COLO829 (cell line): ENCODE measurements around the gene ALG13.
"Not testable (repeated sequence)": the region's sequence is repeated elsewhere in the genome, so short reads cannot be mapped to it uniquely, and the experiment has no call there.

Experiments
- DNase-seq: peaks from one replicate; pipeline ENCODE4 v3.0.0; 2012; ENCODE audit warnings: low spot score

Gene ALG13

GRCh38 chrX:111680988-111681779 lies at the start of gene ALG13:
Gene ALG13, plus strand, starts transcription at chrX:111681170. Its CDS starts 49 bp downstream, at chrX:111681219.
- DNase-seq = peak; percentile 88

DNA sequence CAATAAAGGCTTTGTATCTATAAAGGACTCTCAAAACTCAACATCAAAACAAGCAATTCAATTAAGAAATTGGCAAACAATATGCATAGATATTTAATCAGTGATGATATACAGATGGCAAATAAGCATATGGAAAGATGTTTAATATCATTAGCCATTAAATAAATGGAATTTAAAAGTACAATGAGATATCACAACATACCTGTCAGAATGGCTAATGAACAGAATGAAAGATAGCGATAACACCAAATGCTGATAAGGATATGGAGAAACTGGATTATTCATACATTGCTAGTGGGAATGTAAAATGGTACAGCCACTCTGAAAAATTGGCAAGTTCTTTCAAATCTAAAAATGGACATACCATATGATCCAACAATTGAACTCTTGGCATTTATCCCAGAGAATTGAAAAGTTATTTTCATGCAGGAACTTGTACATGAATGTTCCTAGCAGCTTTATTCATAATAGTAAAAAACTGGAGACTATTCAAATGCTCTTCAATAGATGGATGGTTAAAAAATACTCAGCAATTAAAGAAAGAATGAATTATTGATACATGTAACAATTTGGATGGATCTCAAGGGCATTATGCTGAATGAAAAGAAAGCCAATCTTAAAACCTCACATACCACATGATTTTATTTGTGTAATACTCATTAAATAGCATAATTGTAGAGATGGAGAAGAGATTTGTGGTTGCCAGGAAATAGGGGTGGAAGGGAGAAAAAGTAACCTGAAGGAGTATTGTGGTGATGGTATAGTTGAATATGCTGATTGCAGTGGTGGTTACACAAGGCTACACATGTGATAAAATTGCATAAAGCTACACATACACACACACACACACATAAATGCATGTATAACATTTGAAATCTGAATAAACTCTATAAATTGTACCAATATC lies 45.9 kb upstream of the ALG13 start:
- peak; percentile 1 for DNase-seq

DNA sequence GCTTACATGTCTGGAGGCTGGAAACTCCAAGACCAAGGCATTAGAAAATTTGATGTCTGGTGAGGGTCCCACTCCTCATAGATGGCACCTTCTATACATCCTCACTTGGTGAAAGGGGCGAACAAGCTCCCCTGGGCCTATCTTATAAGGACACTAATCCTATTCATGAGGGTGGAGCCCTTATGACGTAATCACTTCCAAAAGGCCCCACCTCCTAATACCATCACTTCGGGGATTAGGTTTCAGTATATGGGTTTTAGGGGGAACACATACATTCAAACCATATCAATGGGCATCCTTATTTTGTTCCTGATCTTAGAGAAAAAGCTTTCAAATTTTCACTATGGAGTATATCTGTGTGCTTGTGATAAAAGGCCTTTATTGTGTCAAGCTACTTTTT lies 39.0 kb upstream of the ALG13 start:
- no peak for DNase-seq

GRCh38 chrX:111645165-111645564 lies 35.8 kb upstream of the ALG13 start:
- not testable (repeated sequence) for DNase-seq

- no peak for DNase-seq
These were observed 35.4 kb upstream of the ALG13 start for GRCh38 chrX:111645607-111646006.

GRCh38 chrX:111646515-111646914 lies 34.5 kb upstream of the ALG13 start:
- no peak for DNase-seq

- no peak for DNase-seq
These were observed 32.2 kb upstream of the ALG13 start for GRCh38 chrX:111648802-111649201.

- DNase-seq = no peak
These were observed 31.3 kb upstream of the ALG13 start for GRCh38 chrX:111649638-111650037.

- DNase-seq = no peak
These were observed 30.1 kb upstream of the ALG13 start for GRCh38 chrX:111650845-111651244.

DNA sequence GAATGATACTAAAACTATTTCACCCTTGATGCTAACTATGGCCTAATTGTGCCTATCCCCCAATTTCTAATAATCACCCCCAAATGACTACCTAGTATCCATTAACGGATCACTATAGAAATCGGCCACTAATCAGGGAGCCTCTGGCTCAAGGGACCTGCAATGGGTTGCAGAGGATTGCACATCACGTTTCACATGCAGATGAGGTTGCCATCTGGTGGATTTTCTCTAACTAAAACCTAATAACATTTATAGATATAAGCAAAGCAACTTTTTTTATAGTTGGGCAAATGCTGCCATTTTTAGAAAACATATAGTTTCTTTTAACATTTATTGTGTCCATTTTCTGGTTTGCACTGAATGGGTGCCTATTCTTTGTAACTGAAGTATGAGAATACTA lies 28.3 kb upstream of the ALG13 start:
- no peak for DNase-seq

DNA sequence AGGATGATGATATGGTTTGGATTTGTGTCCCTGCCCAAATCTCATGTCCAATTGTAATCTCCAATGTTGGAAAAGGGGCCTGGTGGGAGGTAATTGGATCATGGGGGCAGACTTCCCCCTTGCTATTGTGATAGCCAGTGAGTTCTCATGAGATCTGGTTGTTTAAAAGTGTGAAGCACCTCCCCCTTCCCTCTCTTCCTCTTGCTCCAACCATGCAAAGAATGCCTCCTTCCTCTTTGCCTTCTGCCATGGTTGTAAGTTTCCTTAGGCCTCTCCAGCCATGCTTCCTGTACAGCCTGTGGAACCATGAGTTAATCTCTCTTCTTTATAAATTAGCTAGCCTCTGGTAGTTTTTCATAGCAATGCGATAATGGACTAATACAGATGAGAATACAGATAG lies 19.7 kb upstream of the ALG13 start:
- no peak for DNase-seq

- no peak for DNase-seq
These were observed 18.7 kb upstream of the ALG13 start for GRCh38 chrX:111662292-111662691.

DNA sequence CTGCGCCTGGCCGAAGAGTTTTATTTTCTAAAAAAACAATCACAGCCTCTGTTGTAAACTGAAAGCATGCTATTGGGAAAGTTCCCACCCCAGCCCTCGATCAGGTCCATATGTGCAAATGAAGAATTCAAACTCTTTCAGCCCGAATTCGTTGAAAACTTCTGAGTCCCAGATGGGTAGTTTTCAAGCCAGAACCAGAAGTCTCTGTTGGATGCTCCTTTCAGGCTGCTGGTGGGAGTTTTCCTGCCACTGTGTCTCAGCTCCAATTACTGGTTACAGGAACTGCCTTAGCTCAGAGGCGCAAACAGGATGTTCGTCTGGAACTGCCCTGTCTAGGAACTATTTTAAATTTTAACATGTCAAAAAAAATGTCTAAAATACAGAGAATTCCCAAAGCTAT lies 9.3 kb upstream of the ALG13 start:
- no peak for DNase-seq

- DNase-seq = no peak
These were observed 6.3 kb downstream of the ALG13 start for GRCh38 chrX:111687305-111687704.

- DNase-seq = no peak
These were observed 14.4 kb downstream of the ALG13 start for GRCh38 chrX:111695297-111695880.

DNA sequence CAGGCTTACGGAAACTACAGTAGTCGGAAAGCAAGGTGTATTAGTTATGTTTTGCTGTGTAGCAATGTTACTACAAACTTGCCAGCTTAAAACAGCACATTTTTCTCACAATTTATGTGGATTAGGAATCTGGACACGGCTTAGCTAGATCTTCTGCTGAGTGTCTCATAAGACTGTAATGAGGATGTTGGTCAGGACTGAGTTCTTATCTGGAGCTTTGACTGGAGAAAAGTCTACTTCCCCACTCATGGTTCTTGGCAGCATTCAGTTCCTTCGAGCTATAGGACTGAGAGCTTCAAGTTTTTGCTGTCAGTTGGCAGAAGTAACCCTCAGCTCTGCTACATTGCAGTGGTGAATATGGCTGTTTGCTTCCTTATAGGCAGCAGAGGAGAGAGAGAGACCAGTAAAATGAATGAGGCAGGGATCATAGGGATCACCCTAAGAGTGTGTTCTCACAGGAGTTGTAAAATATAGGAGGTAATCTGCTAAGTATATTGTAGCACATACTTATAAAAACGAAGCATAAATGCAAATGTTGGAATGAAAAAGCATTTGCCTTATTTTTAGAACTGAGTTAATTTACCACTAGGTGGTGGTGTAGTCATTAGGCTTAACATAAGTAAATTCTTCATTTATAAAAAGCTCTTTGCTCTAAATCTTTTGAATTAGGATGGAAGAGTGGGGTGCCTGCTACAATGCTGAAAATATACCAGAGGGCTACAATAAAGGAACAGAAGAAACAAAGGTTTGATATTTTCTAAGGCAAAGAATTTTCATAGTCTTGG lies 38.6 kb downstream of the ALG13 start:
- no peak for DNase-seq

- no peak for DNase-seq
These were observed 47.1 kb downstream of the ALG13 start for GRCh38 chrX:111728096-111728495.

DNA sequence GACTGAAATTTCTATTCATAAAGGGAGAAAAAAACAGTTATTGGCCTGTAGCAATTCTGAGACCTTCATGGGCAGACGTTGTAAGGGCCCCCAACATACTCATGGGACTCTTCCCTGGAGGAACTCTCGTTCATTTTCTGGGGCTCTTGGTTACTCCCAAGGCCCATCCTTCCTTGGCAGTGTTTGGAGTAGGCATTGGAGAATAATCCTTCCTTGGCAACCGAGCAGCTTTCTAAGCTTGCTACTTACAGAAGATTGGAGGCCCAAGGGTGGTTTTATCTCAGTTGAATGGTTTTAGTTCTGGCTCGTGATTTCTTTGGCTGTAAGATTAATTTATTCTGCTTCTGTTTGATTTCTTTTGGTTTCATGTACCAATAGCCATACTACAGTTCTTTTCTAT lies 50.4 kb downstream of the ALG13 start:
- DNase-seq = no peak

DNA sequence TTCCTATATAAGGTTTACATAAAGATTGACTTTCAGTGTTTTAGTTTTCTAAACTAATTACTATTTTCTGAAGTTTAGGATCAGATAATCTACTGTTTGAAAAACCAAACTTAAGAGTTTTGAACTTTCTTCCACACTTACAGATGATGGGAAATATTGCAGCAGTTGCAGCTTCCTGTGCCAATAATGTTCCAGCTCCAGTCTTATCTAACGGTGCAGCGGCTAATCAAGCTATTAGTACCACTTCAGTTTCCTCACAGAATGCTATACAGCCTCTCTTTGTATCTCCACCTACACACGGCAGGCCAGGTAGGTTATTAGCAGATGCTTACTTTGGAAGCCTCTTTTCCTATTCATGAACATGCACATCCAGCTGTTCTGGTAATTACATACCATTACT lies 55.6 kb downstream of the ALG13 start:
- no peak for DNase-seq

DNA sequence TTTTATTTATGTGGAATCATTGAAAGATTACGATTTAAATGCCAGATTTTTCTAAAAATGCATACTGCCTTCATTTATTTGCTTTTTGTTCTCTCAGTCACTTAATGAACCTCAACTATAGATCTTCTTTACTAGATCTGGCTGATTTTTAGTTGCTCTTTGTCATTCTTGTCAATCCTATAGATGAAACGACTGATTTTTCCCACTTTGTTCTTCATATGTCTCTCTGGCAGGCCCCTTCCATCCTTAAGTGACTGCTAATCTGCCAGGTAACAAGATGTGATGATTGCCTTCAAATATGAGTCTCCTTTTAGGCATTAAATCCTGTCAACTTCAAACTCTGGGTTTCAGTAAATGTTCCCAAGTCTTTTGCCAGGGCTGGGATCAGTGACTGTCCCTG lies 61.0 kb downstream of the ALG13 start:
- no peak for DNase-seq

DNA sequence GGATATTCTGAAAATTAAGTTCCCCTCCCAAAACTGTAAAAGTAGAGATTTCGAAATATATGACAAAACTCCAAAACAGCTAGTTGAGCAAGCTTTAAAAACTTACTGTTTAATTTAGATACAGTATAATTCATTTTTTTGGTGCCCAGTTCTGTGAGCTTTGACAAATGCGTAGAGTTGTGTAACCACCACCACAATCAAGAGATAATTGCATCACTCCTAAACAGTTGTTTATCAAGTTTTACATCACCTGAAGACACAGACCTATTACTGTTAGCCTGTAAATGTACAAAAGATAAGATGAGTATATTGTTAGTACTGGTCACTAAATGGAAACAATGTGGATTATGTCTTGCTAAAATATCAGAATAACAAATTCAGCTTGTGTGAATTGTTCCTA lies 62.3 kb downstream of the ALG13 start:
- no peak for DNase-seq

- DNase-seq = no peak
These were observed 75.5 kb downstream of the ALG13 start for GRCh38 chrX:111756486-111756885.
